NCI-H1436 treated with DMSO at 0.1 percent for 48 hours (cell line): ENCODE data around the gene PIP5K1B.

Experiments
- DNase-seq: peaks from one replicate; lab custom pipeline; 2025; lab: John Stamatoyannopoulos, UW

PIP5K1B gene

DNA sequence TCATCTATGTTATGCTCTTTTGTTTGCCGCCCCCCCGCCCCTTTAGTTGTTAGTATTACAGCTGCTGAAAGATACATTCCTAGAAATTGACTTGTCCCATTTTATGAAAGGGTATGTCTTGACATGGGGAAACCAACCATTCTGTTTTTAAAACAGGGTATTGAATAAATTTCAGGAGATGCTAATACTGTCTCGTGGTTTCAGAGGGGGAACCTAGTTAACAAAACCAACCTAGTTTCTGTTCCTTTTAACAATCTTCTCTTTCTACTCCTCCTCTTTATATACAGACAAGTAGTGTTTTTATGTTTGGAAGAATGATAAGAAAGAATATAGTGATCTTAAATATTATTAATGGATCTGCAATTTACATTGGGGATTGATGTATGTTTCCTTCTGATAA, 3.5 kb downstream of the PIP5K1B start:
- no peak for DNase-seq

DNA sequence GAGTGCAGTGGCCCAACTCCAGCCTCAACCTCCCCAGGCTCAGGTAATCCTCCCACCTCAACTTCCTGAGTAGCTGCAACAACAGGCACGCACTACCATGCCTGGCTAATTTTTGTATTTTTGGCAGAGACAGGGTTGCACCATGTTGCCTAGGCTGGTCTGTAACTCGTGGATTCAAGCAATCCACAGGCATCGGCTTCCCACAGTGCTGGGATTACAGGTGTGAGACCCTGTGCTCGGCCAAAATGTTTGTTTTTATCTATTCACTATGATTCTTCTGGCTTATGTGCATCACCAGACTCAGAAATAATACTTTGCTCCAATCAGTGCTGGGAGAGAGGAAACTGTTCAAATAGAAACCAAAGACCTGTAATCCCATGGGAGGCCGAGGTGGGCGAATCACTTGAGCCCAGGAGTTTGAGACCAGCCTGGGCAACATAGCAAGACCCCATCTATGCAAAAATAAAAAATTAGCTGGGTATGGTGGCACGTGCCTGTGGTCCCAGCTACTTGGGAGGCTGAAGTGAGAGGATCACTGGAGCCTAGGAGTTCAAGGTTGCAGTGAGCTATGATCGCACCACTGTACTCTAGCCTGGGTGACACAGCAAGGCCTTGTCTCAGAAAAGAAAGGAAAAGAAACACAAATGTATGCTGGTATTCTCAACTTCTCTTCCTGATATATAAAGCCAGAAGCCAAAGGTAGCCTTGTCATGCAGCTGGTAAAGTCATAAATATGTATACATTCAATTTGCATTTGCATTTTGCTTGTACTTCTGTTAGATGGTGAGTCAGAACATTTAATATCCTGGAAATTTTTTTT, 4.5 kb downstream of the PIP5K1B start:
- DNase-seq, result no peak

DNA sequence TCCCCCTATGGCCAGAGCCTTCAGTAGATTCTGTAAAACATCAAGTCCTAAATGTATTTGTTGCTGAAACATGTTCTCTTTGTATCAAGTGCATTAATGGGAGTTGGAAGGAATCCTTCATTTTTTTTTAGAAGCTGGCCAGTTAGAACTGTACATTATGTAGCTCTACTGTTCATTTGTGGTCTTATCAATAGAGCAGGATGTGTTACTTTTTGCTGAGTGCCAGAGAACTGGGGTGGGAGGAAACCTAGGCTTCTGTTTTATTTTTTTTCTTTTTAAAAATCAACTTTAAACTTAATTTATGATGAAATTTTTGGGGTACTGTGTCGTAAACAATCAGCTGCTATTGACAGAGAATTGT, 5.1 kb downstream of the PIP5K1B start:
- no peak for DNase-seq

DNA sequence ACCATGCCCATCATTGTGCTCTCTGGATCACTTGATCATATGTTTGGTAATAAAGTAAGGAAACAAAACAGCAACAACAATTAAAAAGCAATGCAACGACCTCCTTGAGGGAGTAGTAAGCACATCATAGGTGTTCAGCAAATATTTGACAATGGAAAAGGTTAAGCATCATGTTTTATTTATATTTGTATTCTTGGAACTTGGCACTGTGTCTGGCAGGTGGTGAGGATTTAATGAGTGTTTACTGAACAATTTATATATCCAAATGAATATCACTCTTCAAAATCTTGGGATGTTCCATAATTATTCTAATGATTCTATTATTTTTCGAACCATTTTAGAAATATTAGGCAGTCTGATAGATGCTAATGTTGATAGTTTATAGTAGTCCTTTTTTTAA, 6.2 kb downstream of the PIP5K1B start:
- no peak for DNase-seq

DNA sequence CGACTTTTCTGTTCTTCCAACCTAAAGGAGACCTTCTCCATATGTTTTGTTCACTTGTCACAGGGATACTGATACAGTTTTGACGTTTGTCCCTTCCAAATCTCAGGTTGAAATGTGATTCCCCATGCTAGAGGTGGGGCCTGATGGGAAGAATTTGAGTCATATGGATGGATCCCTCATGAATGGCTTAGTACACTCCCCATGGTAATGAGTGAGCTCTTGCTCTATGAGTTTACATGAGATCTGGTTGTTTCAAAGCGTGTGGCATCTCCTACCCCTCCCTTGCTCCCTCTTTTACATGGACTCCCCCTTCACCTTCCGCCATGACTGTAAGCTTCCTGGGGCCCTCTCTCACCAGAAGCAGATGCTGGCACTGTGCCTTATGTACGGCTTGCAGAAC, 6.9 kb downstream of the PIP5K1B start:
- DNase-seq, result no peak

DNA sequence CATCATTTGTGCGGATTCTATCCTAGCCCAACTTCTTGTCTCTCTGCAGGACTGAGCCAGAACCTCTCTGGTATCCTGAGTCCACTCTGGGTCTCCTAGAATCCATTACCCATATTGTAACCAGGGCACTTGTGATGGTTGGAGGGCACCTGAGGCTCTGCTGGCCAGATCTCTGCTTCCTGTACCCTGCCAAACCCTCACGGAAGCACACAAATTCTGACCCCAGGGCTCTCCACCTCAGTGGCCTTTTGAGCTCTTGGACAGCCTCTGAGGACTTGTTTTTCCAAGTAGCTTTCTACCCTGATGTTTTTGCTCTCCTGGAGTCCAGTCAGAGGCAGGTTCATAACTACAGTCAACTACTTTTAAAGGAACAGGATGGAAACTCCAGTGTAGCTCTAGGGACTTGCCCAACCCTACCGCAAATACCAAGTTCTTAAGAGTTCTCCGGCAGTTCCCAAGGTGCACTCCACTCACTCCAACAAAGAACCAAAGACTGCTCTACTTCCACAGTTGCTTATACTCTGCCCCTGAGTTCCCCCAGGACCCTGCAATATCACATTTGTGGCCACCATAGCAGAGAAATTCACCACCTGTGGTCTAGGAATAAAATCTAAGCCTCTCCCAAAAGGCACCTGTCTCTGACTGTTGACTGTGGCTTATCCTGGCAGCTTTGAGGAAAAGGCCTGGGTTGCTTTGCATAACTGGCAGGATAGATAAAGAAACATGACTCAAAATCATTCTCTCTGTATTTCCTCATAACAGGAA, 9.6 kb downstream of the PIP5K1B start:
- DNase-seq, result no peak

DNA sequence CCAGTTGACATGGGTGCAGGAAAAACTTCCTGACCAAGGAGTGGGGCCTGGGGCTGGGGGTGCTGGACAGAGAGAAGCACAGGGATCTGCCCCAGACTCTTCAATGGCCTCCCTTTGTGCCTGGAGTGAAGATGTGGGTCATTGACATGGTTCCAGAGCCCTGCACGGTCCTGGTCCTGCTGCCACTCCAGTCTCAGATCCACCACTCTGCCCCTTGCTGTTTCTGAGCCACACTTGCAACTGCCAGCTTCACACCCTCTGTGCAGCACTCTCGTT, 10.1 kb downstream of the PIP5K1B start:
- no peak for DNase-seq

DNA sequence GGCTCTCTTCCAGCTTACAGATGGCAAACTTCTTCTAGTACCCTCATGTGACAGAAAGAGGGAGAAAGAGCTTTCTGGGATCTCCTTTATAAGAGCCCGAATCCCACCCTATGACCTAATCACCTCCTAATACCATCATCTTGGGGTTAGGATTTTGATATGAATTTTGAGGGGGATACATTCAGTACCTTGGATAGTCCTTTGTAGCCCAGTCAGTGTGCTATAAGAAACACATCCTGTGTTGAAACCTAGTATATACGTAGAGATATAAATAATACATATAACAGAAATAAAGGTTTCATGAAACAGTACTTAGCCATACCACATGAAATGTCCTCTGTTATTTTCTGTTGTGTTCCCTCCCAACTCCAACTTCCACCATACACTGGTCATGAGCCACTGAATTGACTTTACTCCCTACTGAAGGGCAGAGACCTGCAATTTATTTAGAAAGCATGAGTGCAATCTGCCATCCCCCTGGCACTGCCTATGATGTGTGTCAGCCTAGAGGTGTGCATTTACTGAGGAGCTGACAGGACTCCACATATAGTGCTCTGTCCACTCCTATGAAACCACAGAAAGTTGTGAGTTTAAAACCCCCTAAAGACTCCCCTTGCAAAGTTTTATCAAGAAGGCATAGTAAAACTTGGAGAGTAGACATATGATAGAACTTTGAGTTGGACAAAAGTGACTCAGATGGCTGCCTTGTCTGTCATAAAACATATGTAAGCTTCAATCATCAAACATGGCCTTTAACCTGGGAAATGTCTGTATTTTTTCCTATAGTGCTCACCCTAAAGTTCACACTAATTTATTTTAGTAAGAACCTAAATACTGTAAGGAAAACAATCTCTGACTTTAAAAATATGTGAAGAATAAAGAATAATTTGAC, 12.8 kb downstream of the PIP5K1B start:
- no peak for DNase-seq

DNA sequence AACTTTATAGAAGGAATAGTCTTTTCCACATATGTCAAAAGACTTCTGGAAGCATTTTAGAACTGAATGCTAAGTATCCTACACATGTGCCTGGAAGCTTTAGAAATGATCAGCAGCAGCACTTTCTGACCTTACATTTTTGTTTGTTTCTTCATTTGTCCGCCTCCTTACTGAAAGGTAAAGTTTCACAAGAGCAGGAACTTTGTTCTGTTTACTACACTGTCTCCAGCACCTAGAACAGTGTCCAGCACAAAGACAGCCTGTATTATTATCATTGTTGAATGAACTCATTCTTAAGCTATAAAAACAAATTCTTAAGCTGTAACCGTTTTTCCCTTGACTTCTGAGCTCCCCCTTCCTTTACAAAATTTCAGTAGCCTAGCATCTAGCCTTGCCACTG, 14.8 kb downstream of the PIP5K1B start:
- DNase-seq, result no peak

DNA sequence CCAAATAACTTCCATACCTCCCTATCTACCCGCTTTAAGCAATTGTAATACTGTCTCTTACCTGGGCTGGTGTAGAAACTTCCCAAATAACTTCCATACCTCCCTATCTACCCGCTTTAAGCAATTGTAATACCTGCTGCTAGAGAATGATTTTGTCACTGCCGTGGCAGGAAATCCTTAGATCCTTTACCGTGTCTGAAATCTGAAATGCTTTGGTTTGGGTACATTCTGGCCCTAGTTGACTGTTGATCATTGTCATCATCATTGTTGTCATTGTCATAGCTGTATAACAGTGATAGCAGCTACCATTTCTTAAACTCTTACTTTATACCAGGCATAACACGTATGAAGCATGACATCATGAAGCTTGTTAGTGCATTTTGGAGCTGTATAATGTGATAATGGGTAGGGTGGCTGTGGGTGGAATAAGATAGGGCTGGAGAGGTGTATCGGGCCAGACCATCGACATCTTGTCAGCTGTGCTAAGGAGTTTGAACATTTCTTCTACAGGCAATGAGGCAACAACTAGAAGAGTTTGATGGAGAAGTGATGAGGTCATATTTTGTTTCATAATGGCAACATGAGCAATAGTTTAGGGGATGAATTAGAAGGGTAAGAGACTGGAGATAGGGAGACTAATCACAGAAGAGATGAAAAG, 15.7 kb downstream of the PIP5K1B start:
- DNase-seq, result no peak

DNA sequence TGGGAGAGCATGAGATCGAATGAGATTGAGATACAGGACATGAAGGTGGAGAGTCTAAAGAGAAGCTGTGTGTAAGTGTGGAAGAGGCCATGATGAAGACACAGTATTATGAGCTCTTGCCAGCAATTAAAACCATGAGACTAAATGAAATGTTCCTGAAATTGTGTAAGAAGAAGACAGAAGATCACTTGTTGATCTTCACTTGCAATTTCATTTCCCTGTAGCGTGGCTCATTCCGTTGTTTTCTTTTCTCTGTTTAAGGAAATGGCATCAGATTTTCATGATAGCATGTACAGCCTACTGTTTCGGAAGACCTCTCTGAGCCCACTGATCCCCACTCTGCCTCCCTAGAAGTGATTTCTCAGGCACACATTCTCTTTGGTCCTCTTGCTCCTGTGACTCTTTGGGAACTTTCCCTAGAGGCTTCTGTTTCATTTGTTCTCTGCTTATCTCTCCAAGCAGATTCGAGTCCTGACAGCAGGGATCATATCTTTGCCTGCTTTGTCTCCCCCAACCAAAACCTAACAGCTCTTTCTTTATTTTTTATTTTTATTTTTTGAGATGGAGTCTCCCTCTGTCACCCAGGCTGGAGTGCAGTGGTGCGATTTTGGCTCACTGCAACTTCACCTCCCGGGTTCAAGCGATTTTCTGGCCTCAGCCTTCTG, 16.8 kb downstream of the PIP5K1B start:
- DNase-seq, result no peak

DNA sequence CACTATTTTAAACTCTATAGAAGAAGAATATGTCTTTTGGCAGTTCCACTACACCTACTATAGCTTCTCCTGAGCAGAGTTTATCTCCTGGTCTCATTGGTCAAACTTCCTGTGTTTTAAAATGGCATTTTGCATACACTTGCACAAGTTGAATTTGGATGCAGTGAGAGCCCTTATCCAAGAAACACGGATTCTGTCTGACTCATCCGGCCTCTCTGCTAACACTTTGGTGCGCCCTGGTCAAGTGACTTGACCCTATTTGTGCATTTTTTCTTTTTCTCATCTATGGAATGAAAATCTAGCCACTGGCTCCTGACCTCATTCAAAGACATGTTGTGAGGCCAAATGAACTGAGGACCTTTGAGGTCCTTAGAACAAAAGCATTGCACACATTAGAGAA, 20.0 kb downstream of the PIP5K1B start:
- DNase-seq, result no peak

DNA sequence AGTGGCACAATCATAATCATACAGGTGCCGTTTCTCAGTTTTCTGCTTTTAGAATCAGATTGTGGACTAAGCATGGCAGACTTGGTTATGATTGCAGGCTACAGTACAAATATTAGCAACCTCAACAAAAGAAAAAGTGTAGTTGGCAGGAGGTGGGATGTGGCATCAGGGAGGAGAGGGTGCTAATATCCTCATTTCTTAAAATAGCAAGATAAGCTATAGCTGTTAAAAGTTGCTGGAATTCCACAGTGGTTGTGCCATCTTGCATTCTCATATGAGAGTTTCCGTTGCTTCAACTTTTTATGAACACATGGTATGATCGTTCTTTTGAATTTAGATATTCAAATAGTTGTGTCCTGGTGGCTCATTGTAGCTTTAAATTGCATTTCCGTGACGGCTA, 21.4 kb downstream of the PIP5K1B start:
- DNase-seq, result no peak

DNA sequence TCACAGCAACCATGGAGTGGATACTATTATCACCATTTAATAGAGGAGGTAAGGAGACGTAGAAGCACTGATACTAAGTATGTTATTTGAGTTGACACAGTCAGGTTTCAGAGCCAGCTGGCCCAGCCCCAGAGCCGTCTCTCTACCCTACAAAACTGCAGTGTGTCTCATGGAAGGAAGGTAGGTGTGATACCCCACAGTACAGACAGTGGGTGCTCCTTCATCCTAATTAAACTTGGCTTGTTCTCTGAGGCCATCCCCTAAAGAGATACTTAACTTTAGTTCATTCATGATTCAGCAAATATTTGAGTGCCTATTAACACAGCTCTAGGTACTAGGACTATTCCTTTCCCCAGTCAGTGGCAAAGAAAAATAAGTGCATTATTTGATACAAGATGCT, 22.6 kb downstream of the PIP5K1B start:
- no peak for DNase-seq

DNA sequence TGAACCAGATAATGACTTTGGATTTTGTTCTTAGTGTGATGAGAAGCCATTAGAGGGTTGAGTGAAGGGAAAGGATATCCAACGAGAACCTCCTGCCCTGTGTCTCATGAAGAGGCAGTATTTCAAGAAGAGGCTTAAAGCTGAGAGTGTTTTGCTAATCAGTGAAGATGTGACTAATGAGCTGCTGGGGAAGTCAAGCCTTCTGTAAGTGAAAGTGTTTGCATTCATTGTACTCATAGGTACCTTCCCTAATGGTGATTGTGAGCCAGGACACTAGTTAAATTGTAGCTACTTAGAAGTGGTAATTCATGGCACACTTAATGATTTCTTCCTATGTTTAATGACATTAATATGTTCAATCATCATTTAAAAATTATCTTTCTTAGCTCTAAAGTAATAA, 23.7 kb downstream of the PIP5K1B start:
- DNase-seq, result no peak

DNA sequence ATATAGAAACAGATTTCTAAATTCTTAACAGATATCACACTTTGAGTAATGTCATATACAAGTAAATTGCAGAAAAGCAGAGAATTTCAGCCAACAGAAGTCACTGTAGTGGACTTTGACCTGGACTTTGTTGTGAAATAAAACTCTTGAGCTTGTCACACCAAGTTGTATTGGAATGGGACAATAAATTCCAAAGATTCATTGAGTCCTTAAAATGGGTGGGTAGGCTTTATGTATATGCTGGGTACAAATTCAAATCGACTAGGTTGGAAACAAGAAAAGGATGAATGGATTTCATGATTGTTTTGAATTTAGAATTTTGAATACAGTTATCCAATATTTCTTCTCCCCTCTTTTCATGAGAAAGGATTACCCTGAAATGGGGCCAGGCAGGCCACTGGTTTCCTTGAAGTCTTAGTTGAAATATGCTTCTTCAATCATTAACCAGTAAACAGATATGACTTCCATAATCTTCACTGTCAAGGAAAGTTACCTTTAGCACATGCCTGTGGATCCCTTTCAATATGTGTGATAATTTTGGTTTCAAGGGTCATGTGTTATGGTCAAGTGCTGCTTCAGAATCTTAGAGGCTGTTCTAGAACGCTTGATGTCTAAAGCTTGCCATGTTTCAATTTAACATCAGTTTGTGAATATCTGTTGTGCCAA, 25.7 kb downstream of the PIP5K1B start:
- DNase-seq, result no peak

DNA sequence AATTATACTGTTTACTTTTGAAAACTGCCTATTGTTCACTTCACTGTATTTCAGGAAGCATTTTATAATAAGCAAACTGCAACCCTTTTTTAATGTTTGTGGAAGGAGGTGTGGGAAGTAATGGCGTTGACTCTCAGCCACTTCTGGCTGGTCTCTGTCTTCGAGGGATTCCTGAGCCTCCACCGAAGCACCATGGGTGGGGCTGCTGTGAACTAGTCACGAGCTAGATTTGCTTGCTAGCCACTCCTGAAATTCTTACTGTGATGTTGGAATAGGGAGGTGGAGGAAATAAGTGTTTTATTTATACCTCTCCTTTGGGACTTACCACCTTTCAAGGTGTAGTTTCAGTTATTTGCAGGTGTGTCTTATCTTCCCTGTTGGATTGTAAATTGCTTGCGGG, 26.8 kb downstream of the PIP5K1B start:
- DNase-seq, result no peak

DNA sequence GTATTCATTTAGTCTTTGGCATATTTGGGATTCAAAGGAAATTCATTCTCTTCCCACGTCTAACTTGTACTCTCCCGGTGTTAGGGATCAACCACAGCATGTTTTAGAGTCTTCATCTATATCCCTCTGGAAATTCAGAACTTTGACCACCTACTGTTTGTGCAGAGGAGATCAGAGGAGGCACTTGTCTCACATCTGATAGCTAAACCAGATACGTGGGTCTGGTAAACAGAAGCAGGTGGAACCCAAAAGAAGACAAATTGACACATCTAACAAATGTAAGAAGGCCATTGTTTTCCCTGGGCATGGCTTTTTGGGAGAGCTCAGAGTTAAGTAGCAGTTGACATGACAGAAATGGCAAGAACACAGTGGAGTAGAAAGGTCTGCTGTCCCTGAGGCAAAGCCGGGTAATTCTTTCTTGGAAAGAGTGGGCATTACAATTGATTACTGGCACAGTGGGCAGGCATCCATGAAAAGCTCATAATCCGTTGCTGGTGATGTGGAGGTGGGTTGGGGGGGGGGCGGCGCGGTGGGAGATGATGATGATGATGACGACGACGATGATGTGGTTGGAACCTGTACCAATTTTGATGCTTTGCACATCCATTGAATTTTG, 27.5 kb downstream of the PIP5K1B start:
- no peak for DNase-seq

DNA sequence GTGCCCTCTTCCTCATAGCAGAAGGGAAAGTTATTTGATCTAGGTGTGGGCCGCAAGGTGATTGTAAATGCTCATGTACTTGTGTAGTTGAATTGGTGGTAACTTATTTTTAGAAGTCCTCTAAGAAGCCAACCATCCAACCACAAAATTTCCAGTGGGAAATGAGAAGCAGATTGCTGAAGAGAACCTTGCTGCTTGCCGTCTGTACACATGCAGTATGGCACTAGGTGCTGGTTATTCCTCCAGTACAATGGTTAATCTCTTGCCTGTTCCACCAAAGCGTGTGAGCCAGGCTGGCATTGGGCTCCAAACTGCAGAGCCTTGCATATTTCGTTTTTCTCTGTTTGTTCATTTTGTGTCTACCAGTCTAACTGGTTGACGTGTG, 28.0 kb downstream of the PIP5K1B start:
- no peak for DNase-seq

DNA sequence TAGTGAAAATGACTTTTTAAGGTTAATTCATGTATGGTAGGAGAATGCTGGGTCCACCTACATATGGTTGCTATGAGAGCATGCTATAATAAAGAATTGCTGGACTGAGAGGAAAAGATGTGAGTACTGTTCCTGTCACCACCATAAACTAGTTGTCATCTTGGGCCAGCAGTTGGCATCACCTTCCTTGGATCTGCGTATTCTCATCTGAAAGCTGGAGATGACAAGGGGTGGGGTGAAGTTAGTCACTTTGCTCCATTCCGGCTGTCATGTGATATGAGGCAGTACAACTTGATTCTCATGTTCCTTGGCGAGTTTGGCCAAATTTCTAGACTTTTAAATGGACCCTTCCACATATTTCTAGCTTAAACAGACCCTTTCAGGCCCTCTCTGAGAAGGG, 33.3 kb downstream of the PIP5K1B start:
- DNase-seq, result no peak

DNA sequence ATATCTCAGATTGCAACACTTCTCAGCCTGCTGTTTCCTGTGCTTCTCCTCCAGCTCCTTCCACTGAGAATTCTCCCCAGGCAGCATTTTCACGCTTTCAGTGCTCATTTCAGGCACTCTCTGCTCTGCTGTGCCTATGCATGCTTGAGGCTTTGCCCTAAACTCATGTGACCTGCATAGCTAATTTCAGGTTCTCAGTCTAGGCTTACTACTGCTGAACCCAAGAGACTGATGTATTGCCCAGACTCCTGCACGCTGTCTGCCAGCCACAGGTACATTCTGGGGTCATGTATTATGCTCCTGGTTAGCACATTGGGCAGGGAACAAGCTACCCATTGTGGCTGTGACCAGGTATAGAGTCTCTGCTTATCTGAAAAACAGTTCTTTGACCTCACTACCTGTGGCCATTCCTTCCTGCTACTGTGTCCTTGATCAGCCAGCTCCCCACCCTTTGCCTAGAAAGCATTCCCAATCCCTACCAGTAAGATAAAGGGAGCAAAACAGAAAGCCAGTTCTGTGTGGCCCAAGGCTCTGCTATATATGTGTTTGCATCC, 34.7 kb downstream of the PIP5K1B start:
- DNase-seq, result no peak
